Stimulated activated CD4-positive, alpha-beta T cell treated with anti-CD3 and anti-CD28 coated beads, Interleukin-12 subunit alpha, Interleukin-12 subunit beta, amount 100 ng/mL, for 4 hours (primary cell): ENCODE data around the gene PSPH.
"Not testable (repeated sequence)": the region's sequence is repeated elsewhere in the genome, so short reads cannot be mapped to it uniquely, and the experiment has no call there.

Source experiments
- DNase-seq: peaks from one replicate; pipeline ENCODE4 v3.0.0-alpha.2; 2020

PSPH gene

GRCh38 chr7:56051339-56052191 lies at the start of gene PSPH, which contains the start of gene CCT6A:
TSS of gene PSPH (minus strand) at chr7:56051444. CDS start at chr7:56021212, 30,232 bp downstream.
TSS of gene CCT6A (plus strand) at chr7:56051765. CDS start at chr7:56051849, 84 bp downstream.
- DNase-seq: peak; percentile 94

- DNase-seq: no peak
Measured at GRCh38 chr7:56099653-56100052, 48.4 kb upstream of the PSPH start.

DNA sequence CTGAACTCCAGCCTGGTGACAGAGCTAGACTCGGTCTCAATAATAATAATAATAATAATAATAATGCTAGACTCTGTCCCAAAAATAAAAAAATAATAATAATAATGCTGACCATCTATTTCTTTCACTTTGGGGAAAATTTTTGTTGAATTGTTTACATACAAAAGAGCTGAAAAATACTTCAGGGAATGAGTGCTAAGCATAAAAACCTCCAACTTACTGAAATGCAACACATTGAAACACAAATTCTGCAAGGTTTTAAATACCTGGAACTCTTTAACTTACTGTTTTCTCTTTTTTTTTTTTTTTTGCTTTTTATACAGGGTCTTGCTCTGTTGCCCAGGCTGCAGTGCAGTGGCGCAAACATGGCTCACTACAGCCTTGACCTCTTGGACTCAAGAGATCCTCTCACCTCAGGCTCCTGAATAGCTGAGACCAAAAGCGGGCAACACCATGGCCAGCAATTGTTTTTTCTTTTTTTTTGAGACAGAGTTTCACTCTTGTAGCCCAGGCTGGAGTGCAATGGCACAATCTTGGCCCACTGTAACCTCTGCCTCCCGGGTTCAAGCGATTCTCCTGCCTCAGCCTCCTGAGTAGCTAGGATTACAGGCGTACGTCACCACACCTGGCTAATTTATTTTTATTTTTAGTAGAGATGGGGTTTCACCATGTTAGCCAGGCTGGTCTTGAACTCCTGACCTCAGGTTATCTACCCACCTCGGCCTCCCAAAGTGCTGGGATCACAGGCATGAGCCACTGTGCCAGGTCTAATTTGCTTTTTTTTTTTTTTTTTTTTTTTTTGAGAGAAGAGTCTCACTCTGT lies 47.2 kb upstream of the PSPH start:
- DNase-seq: not testable (repeated sequence)

GRCh38 chr7:56097700-56098099 lies 46.5 kb upstream of the PSPH start:
- no peak for DNase-seq

DNA sequence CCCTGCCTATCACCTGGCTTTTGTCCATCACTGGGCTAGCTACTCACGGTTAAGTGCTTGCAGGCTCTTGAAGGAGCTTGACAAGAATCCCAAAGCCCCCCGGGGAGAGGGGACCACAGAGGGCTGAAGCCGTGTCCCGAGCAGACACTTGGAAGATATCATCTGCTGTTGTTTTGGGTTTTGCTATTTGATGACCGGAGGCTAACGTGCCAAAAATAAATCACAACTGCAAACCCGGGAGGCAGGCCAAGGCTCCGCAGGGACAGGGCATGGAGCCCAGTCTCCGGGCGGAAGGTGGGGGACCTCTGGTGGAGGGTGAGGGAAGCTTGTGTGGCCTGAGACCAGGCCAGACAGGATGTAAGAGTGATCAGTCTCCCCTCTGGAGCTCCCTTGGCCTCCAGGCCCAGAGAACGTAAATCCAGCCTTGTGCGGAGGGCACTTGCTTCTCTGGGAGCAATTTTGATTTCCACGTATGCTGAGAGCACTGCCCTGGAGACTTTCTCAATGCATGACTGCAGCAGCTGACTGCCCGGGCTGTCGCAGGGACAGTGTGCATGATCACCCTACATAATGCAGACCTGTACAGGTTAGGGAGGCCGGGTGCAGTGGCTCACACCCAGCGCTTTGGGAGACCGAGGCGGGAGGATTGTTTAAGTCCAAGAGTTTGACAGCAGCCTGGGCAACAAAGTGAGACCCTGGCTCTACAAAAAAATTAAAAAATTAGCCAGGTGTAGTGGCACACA lies 41.7 kb upstream of the PSPH start, which contains the start of gene PHKG1:
Gene PHKG1 (minus strand): TSS at position 164 of the 743 bp plus-strand sequence. CDS start 4,011 bp downstream, outside the sequence.
- no peak for DNase-seq

GRCh38 chr7:56092388-56092787 lies 41.1 kb upstream of the PSPH start:
- DNase-seq: not testable (repeated sequence)

DNA sequence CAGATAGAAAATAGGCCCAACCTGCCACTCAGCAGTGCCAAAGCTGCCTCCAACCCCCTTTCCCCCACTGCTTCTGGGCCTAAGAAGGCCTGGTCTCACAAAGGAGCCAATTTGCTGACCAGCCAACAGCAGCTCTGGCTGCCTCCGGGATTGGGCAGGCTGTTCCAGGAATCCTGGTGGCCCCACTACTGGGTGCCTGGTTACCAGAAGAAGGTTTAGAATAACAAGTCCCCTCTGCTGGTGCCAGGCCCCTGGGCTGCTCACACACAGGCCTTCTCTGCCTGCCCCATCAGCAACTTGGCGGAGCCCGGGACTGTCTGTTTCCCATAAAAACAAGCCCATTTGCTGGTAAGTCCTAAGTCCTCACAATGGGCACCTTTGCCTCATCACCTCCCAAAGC lies 40.3 kb upstream of the PSPH start:
- no peak for DNase-seq

DNA sequence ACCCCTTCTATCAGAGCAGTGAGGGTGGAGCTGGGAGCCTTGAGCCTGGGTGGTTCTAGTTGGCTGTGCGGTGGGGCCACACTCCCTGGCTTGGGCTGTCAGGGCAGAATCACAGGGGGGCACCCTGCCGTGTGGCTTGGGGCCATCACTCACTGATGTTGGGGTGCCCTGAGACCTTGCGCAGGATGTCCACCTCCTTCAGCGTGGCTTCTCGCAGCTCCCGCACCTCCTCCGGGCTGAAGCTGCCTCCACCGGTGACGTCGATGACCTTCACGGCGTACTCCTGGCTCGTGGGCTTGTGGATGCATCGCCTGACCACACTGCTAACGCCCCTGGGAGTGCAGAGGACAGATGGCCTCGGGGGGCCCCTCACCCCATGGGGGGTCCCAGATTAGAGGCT lies 36.2 kb upstream of the PSPH start:
- DNase-seq: no peak

DNA sequence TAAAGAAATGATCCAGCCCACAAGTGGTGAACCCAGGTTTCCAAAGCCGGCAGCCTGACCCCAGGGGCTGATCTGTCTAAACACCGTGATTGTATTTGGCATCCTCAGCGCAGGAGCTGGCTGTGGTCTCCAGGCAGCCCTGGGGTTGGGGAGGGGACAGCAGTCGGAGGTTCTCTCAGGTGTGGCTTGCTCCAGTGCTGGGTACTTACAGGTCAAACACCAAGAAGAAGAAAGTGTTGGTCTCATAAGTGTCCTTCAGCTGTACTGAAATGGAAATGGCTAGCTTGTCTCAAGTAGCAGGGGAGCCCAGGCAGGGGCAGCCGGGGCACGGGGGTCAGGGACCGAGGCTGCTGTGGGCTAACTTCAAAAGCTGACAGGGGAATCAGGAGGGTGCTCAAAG lies 35.5 kb upstream of the PSPH start:
- no peak for DNase-seq

- DNase-seq: no peak
Measured at GRCh38 chr7:56083150-56083785, 32.0 kb upstream of the PSPH start.

DNA sequence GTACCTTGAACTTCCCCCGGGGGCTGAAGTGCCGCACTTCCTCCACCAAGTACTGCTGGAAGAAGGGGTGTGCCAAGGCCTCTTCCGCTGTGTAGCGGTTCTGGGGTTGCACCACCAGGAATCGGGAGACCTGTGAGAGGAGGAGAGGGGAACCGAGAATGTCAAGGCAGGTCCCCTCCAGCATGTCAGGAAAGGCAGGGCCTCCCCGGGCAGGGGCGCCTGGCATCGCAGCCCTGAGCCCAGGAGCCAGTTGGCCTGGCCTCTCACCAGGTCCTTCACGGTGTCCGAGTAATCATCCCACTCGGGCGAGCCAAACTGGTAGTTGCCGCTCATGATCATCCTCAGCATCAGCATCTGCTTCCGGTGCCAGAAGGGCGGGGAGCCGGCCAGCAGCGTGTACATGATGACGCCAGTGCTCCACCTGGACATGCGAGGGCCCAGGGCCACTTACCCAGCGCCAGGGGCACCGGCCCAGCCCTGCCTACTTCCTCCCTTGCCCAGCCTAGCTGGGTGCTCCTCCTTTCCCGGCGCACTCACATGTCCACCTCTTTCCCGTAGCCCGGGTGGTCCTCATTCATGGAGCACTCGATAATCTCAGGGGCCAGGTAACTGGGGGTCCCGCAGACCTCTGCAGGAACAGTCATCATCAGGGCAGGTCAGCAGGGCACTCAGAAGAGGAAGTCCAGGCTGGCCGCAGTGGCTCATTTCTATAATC lies 30.5 kb upstream of the PSPH start:
- no peak for DNase-seq

GRCh38 chr7:56080726-56081435 lies 29.6 kb upstream of the PSPH start:
- DNase-seq: not testable (repeated sequence)

DNA sequence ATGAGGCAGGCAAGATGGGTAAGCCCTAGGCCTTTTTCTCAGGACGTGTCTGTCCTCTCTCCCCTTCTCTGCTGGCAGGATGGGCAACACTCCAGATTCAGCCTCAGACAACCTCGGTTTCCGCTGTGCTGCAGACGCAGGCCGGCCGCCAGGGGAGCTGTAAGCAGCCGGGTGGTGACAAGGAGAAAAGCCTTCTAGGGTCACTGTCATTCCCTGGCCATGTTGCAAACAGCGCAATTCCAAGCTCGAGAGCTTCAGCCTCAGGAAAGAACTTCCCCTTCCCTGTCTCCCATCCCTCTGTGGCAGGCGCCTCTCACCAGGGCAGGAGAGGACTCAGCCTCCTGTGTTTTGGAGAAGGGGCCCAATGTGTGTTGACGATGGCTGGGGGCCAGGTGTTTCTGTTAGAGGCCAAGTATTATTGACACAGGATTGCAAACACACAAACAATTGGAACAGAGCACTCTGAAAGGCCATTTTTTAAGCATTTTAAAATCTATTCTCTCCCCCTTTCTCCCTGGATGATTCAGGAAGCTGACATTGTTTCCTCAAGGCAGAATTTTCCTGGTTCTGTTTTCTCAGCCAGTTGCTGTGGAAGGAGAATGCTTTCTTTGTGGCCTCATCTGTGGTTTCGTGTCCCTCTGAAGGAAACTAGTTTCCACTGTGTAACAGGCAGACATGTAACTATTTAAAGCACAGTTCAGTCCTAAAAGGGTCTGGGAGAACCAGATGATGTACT lies 28.4 kb upstream of the PSPH start:
- DNase-seq: no peak

GRCh38 chr7:56078196-56078595 lies 27.0 kb upstream of the PSPH start:
- no peak for DNase-seq

DNA sequence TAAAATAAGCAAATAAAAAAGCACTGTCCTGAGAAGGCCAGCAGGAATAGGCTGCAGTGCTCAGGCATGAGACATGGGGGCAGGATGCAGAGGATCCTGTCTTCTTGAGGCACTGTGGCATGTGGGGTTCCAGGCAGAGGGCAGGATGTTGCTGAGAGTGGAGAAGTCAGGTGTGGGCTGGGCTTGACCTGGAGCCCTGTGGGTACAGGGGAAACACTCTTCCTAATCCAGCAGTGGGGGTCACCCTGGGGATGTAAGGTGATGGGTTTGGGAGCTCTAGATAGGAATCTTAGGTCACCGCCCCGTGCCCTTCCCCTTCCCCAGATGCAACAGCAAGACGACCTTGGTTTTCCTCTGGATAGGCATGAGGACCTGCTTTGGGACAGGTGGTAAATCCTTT lies 26.4 kb upstream of the PSPH start:
- DNase-seq: no peak

- DNase-seq: peak; percentile 55
Measured at GRCh38 chr7:56074371-56074791, 23.1 kb upstream of the PSPH start.

DNA sequence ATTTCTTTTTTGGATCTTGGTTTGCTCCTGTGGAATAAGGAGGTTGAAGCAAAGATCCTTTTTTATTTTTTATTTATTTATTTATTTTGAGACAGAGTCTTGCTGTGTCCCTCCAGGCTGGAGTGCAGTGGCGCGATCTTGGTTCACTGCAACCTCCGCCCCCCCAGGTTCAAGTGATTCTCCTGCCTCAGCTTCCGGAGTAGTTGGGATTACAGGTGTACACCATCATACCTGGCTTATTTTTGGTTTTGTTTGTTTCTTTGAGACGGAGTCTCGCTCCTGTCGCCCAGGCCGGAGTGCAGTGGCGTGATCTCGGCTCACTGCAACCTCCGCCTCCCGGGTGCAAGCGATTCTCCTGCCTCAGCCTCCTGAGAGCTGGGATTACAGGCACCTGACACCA lies 15.1 kb upstream of the PSPH start:
- not testable (repeated sequence) for DNase-seq

DNA sequence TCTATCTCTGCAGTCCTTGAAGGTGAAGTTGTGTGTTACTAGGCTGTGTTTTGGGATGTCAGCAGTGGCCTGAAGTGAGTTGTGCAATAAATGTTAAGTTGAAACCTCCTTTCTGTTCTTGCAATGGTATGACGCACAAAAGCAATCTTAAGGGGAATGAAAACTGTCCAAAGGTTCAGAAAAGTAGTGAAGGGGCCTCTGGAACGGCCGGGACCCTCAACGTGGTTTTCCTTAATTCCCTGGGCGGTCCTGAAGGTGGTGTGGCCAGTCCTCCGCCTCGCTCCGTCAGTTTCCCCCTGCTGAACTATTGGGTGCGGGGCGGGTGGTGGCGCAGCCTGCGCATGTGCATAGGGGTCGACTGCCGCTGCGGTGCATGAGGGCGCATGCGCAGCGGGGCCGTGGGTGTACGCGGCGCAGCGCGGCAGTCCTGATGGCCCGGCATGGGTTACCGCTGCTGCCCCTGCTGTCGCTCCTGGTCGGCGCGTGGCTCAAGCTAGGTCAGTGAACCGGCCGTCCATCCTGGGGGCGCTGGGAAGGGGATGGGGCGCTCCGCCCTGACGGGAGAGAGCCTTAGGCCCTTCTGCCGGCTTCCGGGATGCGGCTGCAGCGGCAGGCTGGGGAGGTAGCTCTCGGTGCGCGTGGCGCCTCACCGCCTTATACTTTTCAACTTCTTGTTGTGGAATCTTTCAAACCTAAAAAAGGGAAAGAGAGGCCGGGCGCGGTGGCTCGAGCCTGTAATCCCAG lies 12.8 kb upstream of the PSPH start, which contains the start of gene SUMF2:
Gene SUMF2 (plus strand): TSS at position 405 of the 744 bp plus-strand sequence. CDS start 26 bp downstream, at position 431.
- peak; percentile 91 for DNase-seq

- no peak for DNase-seq
Measured at GRCh38 chr7:56063500-56063881, 12.2 kb upstream of the PSPH start.
